GM19035 (cell line): ENCODE data around the gene PEX10.

Experiments
- ATAC-seq: cut with Tn5 transposase; IDR thresholded peaks from one replicate; pipeline ENCODE4 v1.9.1; 2021; ENCODE audit not compliant: unreplicated experiment

Gene PEX10

GRCh38 chr1:2376261-2376741, 36.1 kb downstream of the PEX10 start:
- ATAC-seq: no peak

GRCh38 chr1:2375923-2376260, 36.5 kb downstream of the PEX10 start:
- ATAC-seq: no peak

GRCh38 chr1:2375246-2375922, 37.0 kb downstream of the PEX10 start:
- ATAC-seq: no peak

DNA sequence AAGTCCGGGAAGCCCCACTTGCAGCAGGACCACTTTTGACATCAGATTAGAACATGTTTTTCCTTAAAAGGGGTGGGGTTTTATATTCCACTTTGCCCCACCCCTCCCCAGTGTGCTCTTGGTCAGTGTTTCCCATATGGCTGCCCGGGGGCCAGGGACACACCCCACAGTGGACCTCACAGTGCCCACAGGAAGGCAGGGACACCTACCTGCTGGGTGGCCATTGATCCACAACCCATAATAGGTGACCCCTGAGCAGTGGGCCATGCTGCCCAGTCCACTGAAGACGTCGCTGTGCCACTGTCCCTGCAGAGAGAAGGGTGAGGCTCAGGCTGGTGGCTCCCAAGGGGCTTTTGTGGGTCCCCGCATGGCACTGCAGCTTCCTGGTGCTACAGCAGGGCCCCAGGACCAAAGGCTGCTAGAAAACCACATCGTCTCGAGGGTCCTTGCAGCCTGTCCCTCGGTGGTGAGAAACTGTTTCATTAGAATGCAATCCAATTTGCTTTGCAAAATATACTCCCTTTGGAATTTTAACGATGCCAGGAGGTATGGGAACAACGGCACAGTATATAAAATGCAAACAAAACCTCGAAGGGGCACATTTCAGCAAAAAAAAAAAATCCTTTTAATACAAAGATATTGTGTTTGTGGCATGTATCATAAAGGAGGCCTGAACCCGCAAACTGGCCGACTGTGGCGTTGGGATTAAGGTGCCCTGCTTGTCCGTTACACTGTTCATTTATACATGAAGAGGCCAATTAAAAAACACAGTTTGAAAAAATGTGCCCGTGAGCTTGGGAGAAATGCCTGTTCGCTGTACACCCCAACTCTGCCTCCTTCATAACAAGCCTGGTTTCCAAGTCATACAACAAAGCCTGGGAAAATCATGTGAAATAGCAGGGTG, 37.9 kb downstream of the PEX10 start:
- no peak for ATAC-seq

DNA sequence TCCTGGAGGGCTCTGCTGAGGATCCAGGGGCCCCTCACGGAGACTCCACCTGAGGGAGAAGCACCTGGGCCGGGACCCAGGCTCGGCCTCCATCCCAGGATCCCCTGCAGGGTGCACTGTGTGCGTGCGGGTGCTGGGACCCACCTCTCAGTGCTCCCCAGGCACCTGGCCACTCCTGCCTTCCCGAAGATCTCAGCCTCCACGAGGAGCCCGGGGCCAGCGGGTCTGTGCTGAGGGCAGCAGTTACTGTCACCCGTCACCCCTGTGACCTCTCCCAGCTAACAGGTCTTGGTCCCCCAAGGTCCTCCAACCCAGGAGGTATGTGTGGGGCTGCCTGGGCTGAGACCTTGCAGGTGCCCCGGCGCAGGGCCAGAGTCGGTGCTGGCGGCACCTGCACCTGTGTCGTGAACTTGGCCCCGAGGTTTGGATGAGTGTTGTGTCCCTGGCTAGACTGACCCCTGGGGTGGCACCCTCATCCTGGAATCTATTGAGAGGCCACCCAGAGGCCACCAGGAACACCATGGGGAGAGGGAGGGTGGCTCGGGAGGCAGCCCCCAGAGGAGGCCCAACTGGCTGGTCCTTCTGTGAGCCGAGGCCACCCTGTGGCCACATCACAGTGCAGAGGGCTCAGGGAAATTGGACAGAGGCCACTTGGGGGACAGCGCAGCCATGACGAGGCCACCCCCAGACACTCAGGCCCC, 38.7 kb downstream of the PEX10 start:
- ATAC-seq: no peak

- no peak for ATAC-seq
These were observed 39.5 kb downstream of the PEX10 start for GRCh38 chr1:2372551-2373490.

GRCh38 chr1:2368053-2368744, 44.2 kb downstream of the PEX10 start:
- no peak for ATAC-seq

GRCh38 chr1:2363847-2364513, 48.4 kb downstream of the PEX10 start:
- ATAC-seq: no peak

DNA sequence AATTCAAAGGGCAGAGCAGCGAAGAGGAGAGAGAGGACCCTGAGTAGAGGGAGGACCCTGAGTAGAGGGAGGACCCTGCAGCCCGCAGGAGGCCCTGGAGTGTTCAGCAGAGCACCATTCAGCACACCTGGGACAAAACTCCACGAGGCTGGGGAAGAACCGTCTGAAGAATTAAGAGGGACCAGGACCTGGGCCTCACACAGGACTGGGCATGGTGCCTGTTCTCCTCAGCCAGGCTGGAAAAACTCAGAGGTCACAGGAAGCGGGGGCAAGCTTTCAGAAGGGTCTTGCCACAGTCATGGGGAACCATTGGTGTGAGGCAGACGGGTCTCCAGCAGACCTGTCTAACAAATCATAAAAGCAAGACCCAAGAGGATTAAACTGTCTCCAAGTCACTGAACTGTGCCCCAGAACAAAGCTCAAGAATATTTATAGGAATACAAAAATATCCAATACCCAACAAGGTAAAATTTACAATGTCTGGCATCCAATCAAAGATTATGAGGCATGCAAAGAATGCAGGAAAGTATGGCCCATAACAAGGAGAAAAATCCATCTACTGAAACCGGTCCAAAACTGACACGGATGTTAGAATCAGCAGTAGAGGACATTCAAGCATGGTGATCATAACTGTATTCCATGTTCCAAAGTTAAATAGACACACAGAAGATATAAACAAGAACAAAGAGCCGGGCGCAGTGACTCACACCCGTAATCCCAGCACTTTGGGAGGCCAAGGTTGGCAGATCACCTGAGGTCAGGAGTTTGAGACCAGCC, 51.6 kb downstream of the PEX10 start:
- ATAC-seq: no peak

- no peak for ATAC-seq
These were observed 53.4 kb downstream of the PEX10 start for GRCh38 chr1:2358651-2359640.

DNA sequence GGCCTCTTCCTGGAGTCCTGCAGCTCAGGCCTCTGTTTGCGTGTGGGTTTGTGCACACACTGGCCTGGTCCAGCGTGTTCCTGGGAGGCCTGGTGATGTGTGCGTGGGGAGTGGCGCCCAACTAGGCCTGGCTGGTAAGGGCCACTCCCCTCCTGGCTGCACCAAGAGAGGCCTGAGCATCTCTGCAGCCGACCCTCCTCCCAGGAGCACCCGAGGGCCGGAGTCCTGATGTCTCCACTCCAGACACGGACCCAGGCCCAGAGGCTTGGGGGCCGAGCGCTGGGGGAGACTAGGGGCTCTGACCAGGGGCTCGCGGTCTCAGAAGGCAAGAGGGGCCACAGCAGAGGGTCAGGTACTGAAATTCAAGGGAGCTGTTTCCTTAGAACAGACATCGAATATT, 54.3 kb downstream of the PEX10 start:
- ATAC-seq: no peak

DNA sequence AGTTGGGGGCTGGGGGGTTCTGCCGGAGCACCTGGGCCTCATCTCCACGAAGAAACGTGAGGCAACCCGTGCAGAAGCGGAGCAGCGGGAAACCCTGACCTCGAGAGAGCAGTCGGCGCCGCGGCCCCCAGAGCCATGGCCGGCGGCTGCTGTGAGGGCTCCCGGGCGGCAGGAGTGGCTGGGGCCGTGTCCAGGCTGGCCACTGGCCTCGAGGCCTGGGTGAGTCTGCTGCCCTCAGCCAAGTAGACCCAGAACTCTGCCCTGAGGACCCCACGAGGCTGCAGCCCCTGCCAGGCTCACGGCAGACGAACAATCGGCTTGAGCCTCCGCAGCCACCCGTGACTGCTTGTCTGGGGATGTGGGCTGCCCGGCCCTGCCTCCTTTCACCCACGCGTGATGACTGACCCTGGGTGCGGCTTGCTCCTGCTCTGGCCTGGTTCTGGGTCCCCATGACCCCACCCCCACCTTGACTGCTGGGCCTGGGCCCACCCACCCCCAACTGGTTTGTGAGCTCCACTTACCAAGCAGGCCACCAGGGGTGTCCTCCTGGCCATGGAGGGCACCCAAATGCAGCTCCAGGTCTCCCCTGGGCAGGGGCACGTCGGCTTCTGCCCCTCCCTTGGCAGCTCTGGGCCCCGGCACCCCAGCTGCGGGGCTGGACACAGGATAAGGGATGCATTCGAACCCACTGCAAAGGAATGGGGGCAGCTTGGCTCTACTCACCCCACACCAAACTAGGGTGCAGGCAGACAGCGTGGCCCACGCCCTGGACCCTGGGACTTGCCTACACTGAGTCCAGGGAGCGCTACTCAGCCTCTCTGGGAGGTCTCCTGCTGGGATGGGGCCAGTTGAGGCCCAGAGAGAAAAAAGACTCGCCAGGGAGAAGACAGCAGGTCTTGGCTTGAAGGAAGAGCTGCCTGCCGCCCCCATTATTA, 55.2 kb downstream of the PEX10 start:
- no peak for ATAC-seq

DNA sequence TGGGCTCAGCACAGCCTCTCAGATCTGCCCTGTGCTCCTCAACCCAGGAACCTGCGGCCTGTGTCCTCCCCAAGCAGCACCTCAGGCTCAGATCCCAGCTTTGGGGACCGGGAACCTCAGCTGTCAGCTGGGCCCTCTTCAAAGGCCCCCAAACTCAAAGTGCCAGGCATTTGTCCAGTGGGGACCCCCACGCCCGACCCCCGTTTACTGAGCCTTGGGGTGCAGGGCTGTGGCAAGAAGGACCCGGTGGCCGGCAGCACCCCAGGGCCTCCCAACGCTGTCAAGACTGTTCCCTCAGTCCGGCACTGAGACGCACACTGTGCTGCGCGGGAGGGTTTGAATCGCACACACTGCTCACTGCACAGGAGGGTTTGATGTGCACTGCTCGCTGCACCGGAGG, 56.0 kb downstream of the PEX10 start:
- no peak for ATAC-seq

DNA sequence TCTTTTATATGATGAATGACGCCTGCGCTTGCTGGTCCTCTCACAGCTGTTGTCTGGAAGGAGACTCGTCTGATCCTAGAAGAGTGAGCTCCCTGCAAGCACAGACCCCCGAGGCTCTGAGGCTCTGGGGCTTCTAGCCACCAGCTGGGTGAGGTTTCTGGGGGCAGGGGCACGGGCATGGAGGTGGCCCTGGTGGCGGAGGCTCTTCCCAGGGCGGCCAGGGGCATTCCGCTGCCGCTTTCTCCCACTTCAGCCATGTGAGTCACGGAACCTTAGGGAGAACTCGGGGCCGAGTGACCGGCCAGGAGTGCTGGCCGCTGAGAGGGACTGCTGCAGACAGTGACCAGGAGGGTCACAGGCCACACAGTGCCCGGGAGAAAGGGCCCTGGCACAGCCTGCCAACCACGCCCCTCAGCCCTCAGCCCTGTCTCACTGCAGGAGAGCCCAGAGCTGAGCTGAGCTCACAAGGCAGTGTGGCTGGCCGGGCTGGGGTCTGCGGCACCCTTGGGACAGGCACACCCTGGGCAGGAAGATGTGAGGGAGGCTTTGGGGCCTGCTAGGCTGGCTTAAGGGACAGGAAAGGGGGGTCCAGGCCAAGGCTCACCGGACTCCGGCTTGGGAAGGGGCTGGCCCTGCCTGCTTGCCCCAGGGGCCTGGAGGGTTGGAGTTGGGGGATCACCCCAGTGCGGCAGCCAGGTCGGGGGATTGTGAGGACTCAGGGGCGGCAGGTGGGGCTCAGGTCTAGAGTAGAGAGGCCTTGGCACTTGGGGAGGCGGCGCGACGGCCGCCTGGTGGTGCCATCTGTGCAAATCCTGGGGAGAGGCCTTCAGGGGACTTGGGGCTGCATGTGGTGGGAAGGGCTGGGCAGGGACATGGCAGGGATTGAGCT, 56.7 kb downstream of the PEX10 start:
- ATAC-seq: no peak
